Panc1 (cell line): ENCODE data around the gene CIBAR2. TPM values are rescaled to one million over a fixed set of nuclear protein-coding genes. Genes with fewer than 3 reads are reported as not detected.
A peak's percentile ranks its signal among the peaks of the same experiment; 100 is the strongest.

ENCODE experiments used
- ATAC-seq: fragments of 200-7000 bp; cut with Tn5 transposase; 2 replicates; pipeline ENCODE4 v1.9.1; 2020; ENCODE audit warnings: mild to moderate bottlenecking, moderate library complexity
- BruUV-seq: library from RNA; stranded (reverse); fragments of 400-500 nt; replicated peaks from 2 replicates; lab custom pipeline; 2021; lab: Mats Ljungman, UMichigan
- CTCF ChIA-PET: fragments of 300-600 bp; sonication (Branson Sonifier 250); formaldehyde crosslinking; loops from one replicate; lab custom pipeline; 2022; ENCODE audit warnings: antibody characterized with exemption; lab: Charles Lee
- POLR2A ChIA-PET: fragments of 300-600 bp; sonication (Branson Sonifier 250); formaldehyde crosslinking; loops from one replicate; lab custom pipeline; 2022; ENCODE audit warnings: antibody characterized with exemption; lab: Charles Lee
- DNase-seq: peaks from one replicate; pipeline ENCODE4 v3.0.0-alpha.2; 2010; ENCODE audit warnings: low read depth, low spot score
- H3K27ac ChIP-seq: 2 replicates; pipeline ENCODE4 v1.5.1; 2011; ENCODE audit warnings: mild to moderate bottlenecking, low read length, inconsistent platforms
- H3K27me3 ChIP-seq: fragments of 200-500 bp; sonication (Bioruptor generic); 2 replicates; pipeline ENCODE4 v1.6.0; 2014; ENCODE audit warnings: low read length, inconsistent platforms; ENCODE audit not compliant: control insufficient read depth, insufficient read depth
- H3K36me3 ChIP-seq: fragments of 200-500 bp; sonication (Bioruptor generic); 2 replicates; pipeline ENCODE4 v1.5.1; 2014; ENCODE audit warnings: inconsistent platforms, mild to moderate bottlenecking, low read length, moderate library complexity; ENCODE audit not compliant: control insufficient read depth, insufficient read depth
- H3K4me1 ChIP-seq: 2 replicates; pipeline ENCODE4 v1.5.1; 2011; ENCODE audit warnings: inconsistent platforms, mild to moderate bottlenecking, low read length, moderate library complexity; ENCODE audit not compliant: control insufficient read depth, insufficient read depth
- H3K4me3 ChIP-seq, 2 experiments: 2 replicates each; pipeline ENCODE4 v1.5.1; 2011 to 2012; ENCODE audit warnings: low read depth in 2 of 2, low read length in 2 of 2, mild to moderate bottlenecking in 2 of 2, inconsistent platforms in 1 of 2, moderate library complexity in 1 of 2
- H3K9me3 ChIP-seq: fragments of 200-500 bp; sonication (Bioruptor generic); 2 replicates; pipeline ENCODE4 v1.5.1; 2014; ENCODE audit warnings: low read depth, mild to moderate bottlenecking, inconsistent platforms, low read length, moderate library complexity; ENCODE audit not compliant: control insufficient read depth, insufficient read depth
- CTCF ChIP-seq: fragments of 450-650 bp; IDR thresholded peaks from 2 replicates; pipeline ENCODE4 v1.5.1; 2017; ENCODE audit warnings: mild to moderate bottlenecking
- POLR2AphosphoS5 ChIP-seq: IDR thresholded peaks from 2 replicates; pipeline ENCODE4 v1.6.1; 2012; ENCODE audit warnings: mild to moderate bottlenecking, low read depth, low read length, moderate library complexity
- REST ChIP-seq, 2 experiments: IDR thresholded peaks; 2 replicates each; pipeline ENCODE4 v1.6.1; 2011 to 2012; ENCODE audit warnings: low read depth in 2 of 2, control low read depth in 1 of 2, low read length in 1 of 2, mild to moderate bottlenecking in 1 of 2, moderate library complexity in 1 of 2; ENCODE audit not compliant: insufficient read depth in 1 of 2
- SIN3A ChIP-seq: IDR thresholded peaks from 2 replicates; pipeline ENCODE4 v1.6.1; 2012; ENCODE audit warnings: low read depth, mild to moderate bottlenecking, low read length, moderate library complexity, borderline replicate concordance; ENCODE audit not compliant: insufficient read depth
- TCF7L2 ChIP-seq: IDR thresholded peaks from 2 replicates; pipeline ENCODE4 v1.6.1; 2011; ENCODE audit warnings: mild to moderate bottlenecking, low read depth, low read length, inconsistent platforms
- in situ Hi-C: cut with HindIII; loops from 2 replicates; pipeline ENCODE4 v1.10.0; 2016; ENCODE audit warnings: low sequenced_read_pairs, low pct_unique_long_range_greater_than_20kb
- intact Hi-C: fragments of 100-400 bp; cut with micrococcal nuclease; formaldehyde crosslinking; loops from one replicate; pipeline ENCODE4 v1.10.0; 2022; ENCODE audit not compliant: unreplicated experiment
- total RNA-seq: library from RNA; stranded (reverse); gene quantifications from one replicate; pipeline ENCODE4 v1.2.1, GENCODE V29; 2021; ENCODE audit not compliant: unreplicated experiment

CIBAR2 gene
- total RNA-seq, 1 experiment from 2014 or later = not detected

GRCh38 chr16:85149776-85150175 is 37.5 kb upstream of the CIBAR2 start:
- Histone ChIP-seq H3K36me3 (no peaks in the 10 kb centered on the region), H3K27ac (no peak overlapping the region), H3K4me3 (no peak overlapping the region), H3K27me3 (no peaks in the 10 kb centered on the region), H3K4me1 (peaks cover 51% of the 10 kb centered on the region), H3K9me3 (no peaks in the 10 kb centered on the region)
- ChIA-PET CTCF (interaction anchor here (0.6 kb wide), 1 partner anchor 273 kb away, joined by 4 read pairs; no protein-coding TSS in a partner anchor), POLR2A (no interaction called here)
- no TSS peak for BruUV-seq
- DNase-seq = no peak
- no peak for ATAC-seq
- intact Hi-C loops (no loop called here), in situ Hi-C loops (no loop called here)
- TF ChIP-seq SIN3A = no peak
- no peak for TF ChIP-seq REST (IDR thresholded peaks at IDR 0.05; ENCODE audit: insufficient read depth in 1 of 2, low read depth in 2 of 2, low read length in 1 of 2)
- no peak for TF ChIP-seq CTCF
- TF ChIP-seq TCF7L2 = no peak
- TF ChIP-seq POLR2AphosphoS5 = no peak

DNA sequence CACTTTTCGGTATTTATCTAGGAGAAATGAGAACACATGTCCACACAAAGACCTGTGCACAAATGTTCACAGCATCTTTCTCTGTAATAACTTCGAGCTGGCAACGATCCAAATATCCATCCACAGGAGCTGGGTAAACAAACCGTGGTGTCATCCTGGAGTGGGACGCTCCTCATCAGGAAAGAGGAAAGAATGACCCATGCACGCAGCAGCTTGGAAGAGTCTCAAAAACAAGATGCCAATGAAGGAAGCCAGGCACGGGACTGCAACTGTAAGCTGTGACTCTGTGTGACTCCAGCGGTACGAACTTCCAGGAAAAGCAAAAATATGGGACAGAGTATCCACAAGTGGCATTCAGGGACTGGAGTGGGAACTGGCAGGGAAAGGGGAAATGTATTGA is 36.7 kb upstream of the CIBAR2 start:
- H3K9me3 ChIP-seq = no peaks in the 10 kb centered on the region
- intact Hi-C loops = no loop called here
- ChIA-PET POLR2A (no interaction called here), CTCF (no interaction called here)
- H3K36me3 ChIP-seq = no peaks in the 10 kb centered on the region
- TF ChIP-seq REST (IDR thresholded peaks at IDR 0.05; ENCODE audit: insufficient read depth in 1 of 2, low read depth in 2 of 2, low read length in 1 of 2) = no peak
- no peak for TF ChIP-seq SIN3A
- TF ChIP-seq TCF7L2 = no peak
- TF ChIP-seq POLR2AphosphoS5 = no peak
- no peak for TF ChIP-seq CTCF
- in situ Hi-C loops = no loop called here
- DNase-seq (no peak), ATAC-seq (no peak)
- H3K27ac ChIP-seq = peak overlapping the region; percentile 34; the same call in 1 of the 2 replicates
- no TSS peak for BruUV-seq
- no peak overlapping the region for H3K4me3 ChIP-seq
- H3K4me1 ChIP-seq = peaks cover 56% of the 10 kb centered on the region
- H3K27me3 ChIP-seq = no peaks in the 10 kb centered on the region
